ENCODE data around the gene TECPR2. TPM values are rescaled to one million over a fixed set of nuclear protein-coding genes. Genes with fewer than 3 reads are reported as not detected.

Gene TECPR2
- total RNA-seq, 1 donor from 2014 or later = 19.9 TPM

DNA sequence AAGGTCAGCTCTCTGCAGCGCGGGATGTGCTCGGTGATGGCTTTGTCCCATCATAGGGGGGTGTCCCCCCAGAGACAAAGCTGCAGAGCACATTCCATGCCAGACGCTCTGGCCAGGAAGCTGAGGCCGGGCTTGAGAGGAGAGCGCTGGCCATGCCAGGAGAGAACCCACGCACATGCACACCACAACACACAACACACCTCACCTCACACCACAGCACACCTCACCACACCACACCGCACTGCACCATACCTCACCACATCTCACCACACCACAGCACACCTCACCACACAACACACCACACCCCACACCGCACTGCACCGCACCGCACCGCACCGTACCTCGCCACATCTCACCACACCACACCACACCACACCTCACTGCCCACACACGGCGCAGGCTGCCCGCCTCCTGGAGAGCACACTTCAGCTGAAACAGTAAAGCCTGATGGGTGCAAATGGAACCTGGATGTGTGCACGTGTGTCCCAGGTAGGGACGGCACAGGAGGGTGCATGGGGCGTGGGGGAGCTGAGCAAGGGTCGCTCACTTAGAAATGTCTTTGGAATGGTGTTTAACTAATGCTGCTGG is 136.0 kb downstream of the TECPR2 start:
- peaks cover 16% of the 10 kb centered on the region for H3K36me3 Mint-ChIP-seq (ENCODE audit: low read depth, unreplicated experiment)
- no peaks in the 10 kb centered on the region for H3K9me3 ChIP-seq (ENCODE audit: insufficient read depth, low read depth, low read length)
- no peaks in the 10 kb centered on the region for H3K27me3 ChIP-seq (ENCODE audit: insufficient read depth, low read length)
- no peak overlapping the region for H2AFZ ChIP-seq (ENCODE audit: low read depth, low read length)
- TF ChIP-seq EZH2 (IDR thresholded peaks at IDR 0.05; ENCODE audit: insufficient read depth, low read length) = no peak
- TF ChIP-seq, protein P1, sequence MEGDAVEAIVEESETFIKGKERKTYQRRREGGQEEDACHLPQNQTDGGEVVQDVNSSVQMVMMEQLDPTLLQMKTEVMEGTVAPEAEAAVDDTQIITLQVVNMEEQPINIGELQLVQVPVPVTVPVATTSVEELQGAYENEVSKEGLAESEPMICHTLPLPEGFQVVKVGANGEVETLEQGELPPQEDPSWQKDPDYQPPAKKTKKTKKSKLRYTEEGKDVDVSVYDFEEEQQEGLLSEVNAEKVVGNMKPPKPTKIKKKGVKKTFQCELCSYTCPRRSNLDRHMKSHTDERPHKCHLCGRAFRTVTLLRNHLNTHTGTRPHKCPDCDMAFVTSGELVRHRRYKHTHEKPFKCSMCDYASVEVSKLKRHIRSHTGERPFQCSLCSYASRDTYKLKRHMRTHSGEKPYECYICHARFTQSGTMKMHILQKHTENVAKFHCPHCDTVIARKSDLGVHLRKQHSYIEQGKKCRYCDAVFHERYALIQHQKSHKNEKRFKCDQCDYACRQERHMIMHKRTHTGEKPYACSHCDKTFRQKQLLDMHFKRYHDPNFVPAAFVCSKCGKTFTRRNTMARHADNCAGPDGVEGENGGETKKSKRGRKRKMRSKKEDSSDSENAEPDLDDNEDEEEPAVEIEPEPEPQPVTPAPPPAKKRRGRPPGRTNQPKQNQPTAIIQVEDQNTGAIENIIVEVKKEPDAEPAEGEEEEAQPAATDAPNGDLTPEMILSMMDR (IDR thresholded peaks at IDR 0.05; ENCODE audit: insufficient read depth, low read depth, low read length) = no peak
- no peak overlapping the region for H3K27ac Mint-ChIP-seq (ENCODE audit: unreplicated experiment)
- no peak overlapping the region for H3K4me2 ChIP-seq (ENCODE audit: low read length)
- no peak overlapping the region for H3K4me3 Mint-ChIP-seq (ENCODE audit: unreplicated experiment)
- H3K4me3 ChIP-seq (ENCODE audit: insufficient read depth, low read depth, low read length) = no peak overlapping the region
- no peak overlapping the region for H3K9ac ChIP-seq (ENCODE audit: low read length)
- H3K27me3 Mint-ChIP-seq (ENCODE audit: low read depth, unreplicated experiment) = no peaks in the 10 kb centered on the region
- H3K79me2 ChIP-seq (ENCODE audit: insufficient read depth, low read length) = no peaks in the 10 kb centered on the region
- H3K4me1 ChIP-seq (ENCODE audit: insufficient read depth, low read length) = peaks cover 3% of the 10 kb centered on the region
- no peaks in the 10 kb centered on the region for H4K20me1 ChIP-seq (ENCODE audit: insufficient read depth, low read length)
- no peak overlapping the region for H3K27ac ChIP-seq (ENCODE audit: low read depth, low read length)
- DNase-seq (ENCODE audit: low read depth) (no peak), FAIRE-seq (no peak)
- H3K4me1 Mint-ChIP-seq (ENCODE audit: low read depth, unreplicated experiment) = peaks cover 3% of the 10 kb centered on the region
- no peaks in the 10 kb centered on the region for H3K9me3 Mint-ChIP-seq (ENCODE audit: unreplicated experiment)
- no peaks in the 10 kb centered on the region for H3K36me3 ChIP-seq (ENCODE audit: insufficient read depth, low read length)

DNA sequence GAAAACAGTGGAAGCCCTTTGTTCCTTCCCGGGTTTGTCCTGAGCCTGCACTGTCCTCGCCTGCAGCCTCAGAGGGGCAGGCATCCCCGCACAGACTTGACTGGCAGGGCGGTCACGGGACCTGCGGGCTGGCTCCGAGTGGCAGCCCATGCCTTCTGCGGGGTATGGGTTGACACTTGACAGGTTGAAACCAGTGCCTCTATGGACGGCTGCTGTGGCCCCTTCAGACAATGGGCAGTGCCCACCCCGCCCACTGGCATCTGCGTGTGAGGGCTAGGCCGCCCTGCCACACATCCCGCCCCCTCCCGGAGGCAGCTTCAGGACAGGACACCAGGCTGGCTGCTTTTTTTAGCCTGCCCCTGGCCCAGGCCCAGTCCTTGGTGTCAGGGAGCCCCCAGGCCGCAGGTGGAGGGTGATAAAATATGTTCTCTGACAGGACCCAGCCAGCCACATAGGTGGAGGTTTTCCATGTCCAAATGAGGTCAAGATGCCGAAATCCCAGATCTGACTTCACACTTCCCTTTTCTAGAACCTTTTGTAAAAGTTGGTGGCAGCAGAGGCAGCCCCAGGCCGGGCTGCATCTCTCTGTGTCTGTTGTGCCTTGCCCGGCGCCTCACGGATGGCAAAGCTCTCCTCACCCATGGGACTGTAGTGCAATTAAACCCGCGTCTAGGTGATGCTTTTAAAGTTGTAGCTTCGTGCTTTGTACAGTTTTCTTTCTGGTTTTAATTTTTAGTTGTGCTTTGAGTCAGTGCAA is 136.8 kb downstream of the TECPR2 start:
- Histone ChIP-seq H3K27me3 (ENCODE audit: insufficient read depth, low read length) (no peaks in the 10 kb centered on the region), H3K9me3 (ENCODE audit: insufficient read depth, low read depth, low read length) (no peaks in the 10 kb centered on the region), H3K36me3 (ENCODE audit: insufficient read depth, low read length) (no peaks in the 10 kb centered on the region), H3K9ac (ENCODE audit: low read length) (no peak overlapping the region), H4K20me1 (ENCODE audit: insufficient read depth, low read length) (no peaks in the 10 kb centered on the region), H3K4me2 (ENCODE audit: low read length) (no peak overlapping the region), H3K79me2 (ENCODE audit: insufficient read depth, low read length) (no peaks in the 10 kb centered on the region), H3K27ac (ENCODE audit: low read depth, low read length) (no peak overlapping the region), H2AFZ (ENCODE audit: low read depth, low read length) (no peak overlapping the region), H3K4me1 (ENCODE audit: insufficient read depth, low read length) (peaks cover 3% of the 10 kb centered on the region), H3K4me3 (ENCODE audit: insufficient read depth, low read depth, low read length) (no peak overlapping the region)
- TF ChIP-seq EZH2 (IDR thresholded peaks at IDR 0.05; ENCODE audit: insufficient read depth, low read length) = no peak
- TF ChIP-seq, protein P1 (IDR thresholded peaks at IDR 0.05; ENCODE audit: insufficient read depth, low read depth, low read length) = no peak
- no peaks in the 10 kb centered on the region for H3K27me3 Mint-ChIP-seq (ENCODE audit: low read depth, unreplicated experiment)
- H3K4me3 Mint-ChIP-seq (ENCODE audit: unreplicated experiment) = no peak overlapping the region
- H3K9me3 Mint-ChIP-seq (ENCODE audit: unreplicated experiment) = no peaks in the 10 kb centered on the region
- DNase-seq (ENCODE audit: low read depth) (no peak), FAIRE-seq (no peak)
- peaks cover 3% of the 10 kb centered on the region for H3K4me1 Mint-ChIP-seq (ENCODE audit: low read depth, unreplicated experiment)
- H3K27ac Mint-ChIP-seq (ENCODE audit: unreplicated experiment) = no peak overlapping the region
- H3K36me3 Mint-ChIP-seq (ENCODE audit: low read depth, unreplicated experiment) = peaks cover 19% of the 10 kb centered on the region

DNA sequence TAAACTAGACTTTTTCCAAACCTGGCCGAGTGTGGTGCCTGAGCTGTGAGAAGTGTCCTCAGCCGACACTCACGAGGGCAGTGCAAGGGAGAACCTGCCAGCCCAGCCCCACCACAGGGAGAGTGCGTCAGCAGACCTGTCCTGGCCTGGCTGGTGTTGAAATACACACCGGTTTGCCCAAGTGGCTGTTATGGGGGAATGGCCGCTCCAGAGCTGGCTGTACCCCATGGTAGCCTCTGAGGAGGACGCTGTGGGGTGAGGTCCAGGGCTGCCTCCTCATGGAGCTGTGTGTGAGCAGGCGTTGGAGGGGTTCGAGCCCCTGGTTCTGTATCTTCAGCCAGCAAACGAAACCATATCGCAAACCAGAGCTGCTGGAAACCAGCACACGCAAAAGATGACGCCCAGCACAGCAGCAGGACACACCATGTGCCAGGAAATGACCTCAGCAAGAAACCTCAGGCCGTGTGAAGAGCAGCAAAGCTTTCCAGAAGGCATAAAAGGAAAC is 137.5 kb downstream of the TECPR2 start:
- no peaks in the 10 kb centered on the region for H3K9me3 Mint-ChIP-seq (ENCODE audit: unreplicated experiment)
- H3K4me2 ChIP-seq (ENCODE audit: low read length) = no peak overlapping the region

More for the DNA sequence above, 137.5 kb downstream of the TECPR2 start:
- H3K4me3 Mint-ChIP-seq (ENCODE audit: unreplicated experiment) = no peak overlapping the region
- H2AFZ ChIP-seq (ENCODE audit: low read depth, low read length) = no peak overlapping the region
- H3K79me2 ChIP-seq (ENCODE audit: insufficient read depth, low read length) = no peaks in the 10 kb centered on the region
- peaks cover 3% of the 10 kb centered on the region for H3K4me1 ChIP-seq (ENCODE audit: insufficient read depth, low read length)
- H3K9ac ChIP-seq (ENCODE audit: low read length) = no peak overlapping the region
- no peak overlapping the region for H3K27ac ChIP-seq (ENCODE audit: low read depth, low read length)
- TF ChIP-seq, protein P1 (IDR thresholded peaks at IDR 0.05; ENCODE audit: insufficient read depth, low read depth, low read length) = no peak
- no peak for TF ChIP-seq EZH2 (IDR thresholded peaks at IDR 0.05; ENCODE audit: insufficient read depth, low read length)
- peak; percentile 59 for DNase-seq (ENCODE audit: low read depth)
- no peak for FAIRE-seq
- no peaks in the 10 kb centered on the region for H3K27me3 ChIP-seq (ENCODE audit: insufficient read depth, low read length)
- no peak overlapping the region for H3K27ac Mint-ChIP-seq (ENCODE audit: unreplicated experiment)
- H3K9me3 ChIP-seq (ENCODE audit: insufficient read depth, low read depth, low read length) = no peaks in the 10 kb centered on the region
- H3K4me1 Mint-ChIP-seq (ENCODE audit: low read depth, unreplicated experiment) = peaks cover 3% of the 10 kb centered on the region
- H3K27me3 Mint-ChIP-seq (ENCODE audit: low read depth, unreplicated experiment) = no peaks in the 10 kb centered on the region
- no peaks in the 10 kb centered on the region for H4K20me1 ChIP-seq (ENCODE audit: insufficient read depth, low read length)
- no peak overlapping the region for H3K4me3 ChIP-seq (ENCODE audit: insufficient read depth, low read depth, low read length)
- no peaks in the 10 kb centered on the region for H3K36me3 ChIP-seq (ENCODE audit: insufficient read depth, low read length)
- H3K36me3 Mint-ChIP-seq (ENCODE audit: low read depth, unreplicated experiment) = peaks cover 19% of the 10 kb centered on the region

Data from astrocyte (in vitro differentiated cells and primary cell).